GM21619 (cell line): Measurements from ENCODE around the gene CXCL8.
"Not testable (repeated sequence)": the region's sequence is repeated elsewhere in the genome, so short reads cannot be mapped to it uniquely, and the experiment has no call there.

Source experiments
- ATAC-seq: cut with Tn5 transposase; IDR thresholded peaks from one replicate; pipeline ENCODE4 v1.9.1; 2021; ENCODE audit not compliant: unreplicated experiment

Gene CXCL8

DNA sequence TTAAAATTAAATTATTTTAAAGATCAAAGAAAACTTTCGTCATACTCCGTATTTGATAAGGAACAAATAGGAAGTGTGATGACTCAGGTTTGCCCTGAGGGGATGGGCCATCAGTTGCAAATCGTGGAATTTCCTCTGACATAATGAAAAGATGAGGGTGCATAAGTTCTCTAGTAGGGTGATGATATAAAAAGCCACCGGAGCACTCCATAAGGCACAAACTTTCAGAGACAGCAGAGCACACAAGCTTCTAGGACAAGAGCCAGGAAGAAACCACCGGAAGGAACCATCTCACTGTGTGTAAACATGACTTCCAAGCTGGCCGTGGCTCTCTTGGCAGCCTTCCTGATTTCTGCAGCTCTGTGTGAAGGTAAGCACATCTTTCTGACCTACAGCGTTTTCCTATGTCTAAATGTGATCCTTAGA is at the start of gene CXCL8:
CXCL8 (plus strand) TSS at position 217 of the 426 bp plus-strand sequence; CDS start at position 307, 90 bp downstream.
- ATAC-seq = peak; percentile 41

DNA sequence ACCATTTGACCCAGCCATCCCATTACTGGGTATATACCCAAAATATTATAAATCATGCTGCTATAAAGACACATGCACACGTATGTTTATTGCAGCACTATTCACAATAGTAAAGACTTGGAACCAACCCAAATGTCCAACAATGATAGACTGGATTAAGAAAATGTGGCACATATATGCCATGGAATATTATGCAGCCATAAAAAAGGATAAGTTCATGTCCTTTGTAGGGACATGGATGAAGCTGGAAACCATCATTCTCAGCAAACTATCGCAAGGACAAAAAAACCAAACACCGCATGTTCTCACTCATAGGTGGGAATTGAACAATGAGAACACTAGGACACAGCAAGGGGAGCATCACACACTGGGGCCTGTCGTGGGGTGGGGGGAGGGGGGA is 49.2 kb upstream of the CXCL8 start:
- not testable (repeated sequence) for ATAC-seq

GRCh38 chr4:73691759-73692158 is 48.6 kb upstream of the CXCL8 start:
- no peak for ATAC-seq

- no peak for ATAC-seq
Observed at GRCh38 chr4:73692254-73692653, 48.1 kb upstream of the CXCL8 start.

DNA sequence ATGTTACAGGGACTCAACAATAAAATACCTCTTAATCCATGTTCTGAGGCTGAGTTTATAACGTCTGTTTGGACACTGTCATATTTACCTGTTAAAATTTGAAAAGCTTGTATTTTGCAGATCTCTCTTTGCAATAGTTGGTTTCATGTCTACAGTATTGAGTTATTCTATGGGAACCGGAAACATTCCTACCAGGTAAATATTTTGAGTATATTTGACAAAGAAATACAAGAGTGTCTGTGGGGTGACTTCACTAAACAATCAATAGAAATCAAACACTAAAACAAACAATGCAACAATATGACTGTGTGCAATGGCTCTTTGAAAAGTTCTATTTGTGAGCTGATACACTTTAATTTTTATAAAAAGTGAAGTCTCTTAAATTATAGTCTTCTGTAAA is 47.7 kb upstream of the CXCL8 start:
- no peak for ATAC-seq

DNA sequence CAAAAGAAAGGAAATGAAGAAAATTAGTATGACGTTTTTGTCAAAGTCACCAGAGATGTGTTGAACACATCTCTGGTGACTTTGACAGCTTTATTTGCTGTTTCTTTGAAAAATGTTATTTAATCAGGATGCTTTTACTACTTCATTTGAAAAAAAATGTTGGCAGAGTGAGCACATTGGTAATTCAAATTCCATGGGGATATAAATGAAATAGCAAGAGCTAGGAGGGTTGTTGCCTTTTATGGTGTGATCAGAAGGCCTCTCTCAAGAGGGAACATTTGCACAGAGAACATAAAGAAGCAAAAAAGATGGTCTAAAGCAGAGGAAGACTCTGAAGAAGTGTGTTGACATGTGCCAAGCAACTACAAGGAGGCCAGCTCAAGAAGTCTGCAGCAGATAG is 46.6 kb upstream of the CXCL8 start:
- ATAC-seq = no peak

GRCh38 chr4:73698217-73698616 is 42.2 kb upstream of the CXCL8 start:
- no peak for ATAC-seq

GRCh38 chr4:73701116-73701515 is 39.3 kb upstream of the CXCL8 start:
- ATAC-seq = no peak

GRCh38 chr4:73702796-73703287 is 37.5 kb upstream of the CXCL8 start:
- ATAC-seq = no peak

DNA sequence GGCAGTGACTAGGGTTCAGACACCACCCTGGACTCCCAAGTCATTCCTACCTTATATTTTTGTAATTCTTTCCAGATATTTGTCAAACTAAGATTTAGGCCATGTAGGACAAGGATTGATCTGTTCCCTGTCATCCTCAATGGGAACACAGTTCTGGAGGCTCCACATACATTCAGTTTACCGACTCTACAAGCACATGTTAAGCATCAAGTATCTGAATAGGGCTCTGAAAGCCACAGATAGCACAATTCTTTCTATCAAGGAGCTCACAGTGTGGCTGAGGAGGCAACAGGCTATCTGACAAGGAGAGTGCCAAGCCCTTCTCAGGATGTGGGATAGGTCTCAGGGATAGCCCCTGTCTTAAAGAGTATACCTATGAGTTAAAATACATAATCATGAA is 37.0 kb upstream of the CXCL8 start:
- ATAC-seq = no peak

DNA sequence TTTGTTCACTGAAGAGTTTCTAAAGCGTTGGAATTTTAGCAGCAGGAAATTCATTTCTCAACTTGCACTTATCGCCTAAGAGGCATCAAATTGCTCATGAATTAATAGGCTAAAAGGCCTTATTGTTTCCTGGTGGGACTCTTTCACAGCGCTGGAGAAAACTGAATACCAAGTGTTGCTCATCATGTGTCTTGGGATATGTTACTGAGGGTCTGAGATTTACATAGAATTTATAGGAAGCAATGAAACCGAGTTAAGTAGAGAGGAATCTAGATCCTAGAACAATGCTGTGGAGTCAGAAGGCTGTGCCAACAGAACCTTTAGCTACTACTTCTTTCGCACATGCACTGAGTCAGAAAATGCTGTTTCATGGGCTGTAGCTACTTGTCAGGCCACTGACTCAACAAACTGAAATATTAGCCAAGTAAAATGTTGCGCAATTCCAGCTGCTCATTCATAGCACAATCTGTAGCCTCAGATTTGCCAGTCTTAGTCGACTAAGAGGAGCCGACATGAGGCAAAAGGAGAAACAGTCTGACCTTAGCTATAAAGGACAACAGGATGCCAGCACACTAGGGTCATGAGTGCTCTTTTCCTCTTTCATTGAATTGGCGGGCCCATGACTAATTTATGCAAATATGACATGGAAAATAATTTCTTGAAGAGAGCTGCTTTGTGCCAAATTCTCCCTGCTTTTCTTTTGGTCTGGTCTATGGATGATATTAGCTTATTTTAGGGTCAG is 35.9 kb upstream of the CXCL8 start:
- ATAC-seq = peak; percentile 41

DNA sequence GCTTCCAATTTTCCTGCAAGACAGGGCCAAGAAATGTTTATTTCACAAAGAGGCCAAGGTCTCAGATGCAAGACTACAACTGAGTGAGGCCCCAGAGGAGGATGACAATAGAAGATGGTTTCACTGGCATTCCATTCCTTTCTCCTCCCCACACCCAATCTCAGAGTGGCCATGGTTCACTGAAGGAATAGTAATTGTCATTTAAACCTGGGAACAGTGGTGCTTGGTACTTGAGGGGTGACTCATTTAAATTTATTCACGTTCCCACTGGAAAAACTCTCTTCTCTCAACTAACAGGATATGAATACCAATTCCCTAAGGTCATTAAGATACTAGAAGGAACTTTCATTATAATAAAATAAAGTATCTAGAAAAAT is 35.3 kb upstream of the CXCL8 start:
- ATAC-seq = no peak

DNA sequence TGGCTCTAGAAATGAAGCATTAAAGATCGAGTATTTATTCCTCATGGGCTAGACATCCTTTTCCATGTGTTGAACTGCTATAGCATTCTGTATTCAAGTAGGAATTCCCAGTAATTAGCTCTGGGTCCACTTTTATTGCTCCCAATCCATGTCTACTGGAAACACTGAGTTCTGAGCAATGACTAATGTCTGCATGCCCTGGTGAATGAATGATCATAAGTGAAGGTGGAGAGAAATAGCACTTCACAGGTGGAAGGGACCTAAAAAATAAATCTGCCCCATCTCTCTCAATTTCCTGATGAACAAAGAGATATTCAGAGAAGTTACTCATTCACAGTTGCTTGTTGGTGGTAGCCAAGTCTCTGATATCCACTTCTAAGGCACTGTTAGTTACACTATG is 34.6 kb upstream of the CXCL8 start:
- ATAC-seq = no peak

DNA sequence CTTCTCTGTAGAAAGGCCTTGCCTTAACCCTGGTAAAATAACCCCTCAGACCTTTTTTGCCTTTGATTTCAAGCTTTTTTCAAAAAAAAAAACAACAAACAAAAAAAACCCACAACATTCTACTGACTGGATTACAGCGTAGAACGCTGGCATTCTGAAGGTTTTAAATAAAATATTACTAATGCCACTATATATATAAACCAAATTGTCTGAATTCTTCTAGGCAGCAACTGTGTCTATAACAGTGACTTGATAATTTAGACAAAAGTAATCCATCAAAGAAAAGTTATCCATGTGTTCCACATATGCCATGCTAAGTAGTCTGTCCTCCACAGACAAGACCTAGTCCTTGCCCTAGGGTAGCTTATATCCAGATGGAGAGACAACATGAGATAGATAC is 33.6 kb upstream of the CXCL8 start:
- ATAC-seq = no peak

DNA sequence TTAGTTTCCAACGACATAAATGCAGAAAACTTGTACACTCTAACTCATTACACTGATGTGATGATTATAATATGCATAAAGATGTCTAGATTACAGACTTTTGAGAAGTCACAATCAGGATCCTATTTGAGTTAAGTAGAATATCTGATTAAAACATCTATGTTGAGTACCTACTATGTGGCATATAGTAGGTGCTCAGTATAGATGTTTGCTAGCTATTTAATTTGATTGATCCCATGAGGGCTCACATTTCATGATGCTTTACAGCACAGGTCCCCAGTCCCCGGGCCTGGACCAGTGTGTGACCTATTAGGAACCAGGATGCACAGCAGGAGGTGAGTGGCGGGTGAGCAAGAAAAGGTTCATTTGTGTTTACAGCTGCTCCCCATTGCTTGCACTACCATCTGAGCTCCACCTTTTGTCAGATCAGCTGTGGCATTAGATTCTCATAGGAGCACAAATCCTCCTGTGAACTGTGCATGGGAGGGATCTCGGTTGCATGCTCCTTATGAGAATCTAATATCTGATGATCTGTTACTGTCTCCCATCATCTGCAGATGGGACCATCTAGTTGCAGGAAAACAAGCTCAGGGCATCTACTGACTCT is 33.0 kb upstream of the CXCL8 start:
- no peak for ATAC-seq

GRCh38 chr4:73707918-73708577 is 32.3 kb upstream of the CXCL8 start:
- ATAC-seq = peak; percentile 45

GRCh38 chr4:73709451-73710033 is 30.8 kb upstream of the CXCL8 start:
- no peak for ATAC-seq

DNA sequence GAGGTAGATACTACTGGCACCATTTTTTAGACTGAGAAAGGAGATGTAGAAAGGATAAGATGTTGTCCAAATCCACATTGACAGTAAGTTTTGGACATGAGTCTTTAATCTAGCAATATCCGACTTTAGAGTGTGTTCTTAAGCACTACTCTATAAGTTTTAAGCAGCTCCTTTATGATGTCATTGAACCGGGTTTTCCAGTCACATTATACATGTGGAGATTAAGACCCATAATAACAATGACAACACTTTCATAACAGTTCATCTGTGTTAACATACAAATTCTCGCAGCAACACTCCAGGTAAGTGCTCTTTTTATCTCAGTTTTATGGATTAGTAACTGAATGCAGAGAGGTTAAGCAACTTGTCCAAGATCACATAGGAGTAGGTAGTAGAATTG is 30.3 kb upstream of the CXCL8 start:
- ATAC-seq = no peak

DNA sequence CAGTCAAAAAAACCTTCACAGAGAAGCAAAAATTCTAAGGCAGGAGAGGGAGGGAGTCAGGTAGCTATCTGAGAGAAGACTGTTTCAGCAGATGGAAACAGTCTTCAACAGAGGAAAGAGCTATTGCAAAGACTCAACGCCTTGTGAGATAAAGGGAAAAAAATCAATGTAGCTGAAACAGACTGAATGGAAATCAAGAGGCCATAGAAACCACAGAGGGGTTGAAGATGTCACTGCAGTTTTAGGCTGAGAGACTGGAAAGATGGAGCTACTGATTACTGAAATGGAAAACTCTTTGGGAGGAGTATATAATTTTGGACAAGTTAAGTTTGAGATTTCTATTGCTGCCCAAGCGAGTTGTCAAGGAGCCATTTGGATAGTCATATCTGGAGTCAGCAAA is 28.4 kb upstream of the CXCL8 start:
- ATAC-seq = no peak

DNA sequence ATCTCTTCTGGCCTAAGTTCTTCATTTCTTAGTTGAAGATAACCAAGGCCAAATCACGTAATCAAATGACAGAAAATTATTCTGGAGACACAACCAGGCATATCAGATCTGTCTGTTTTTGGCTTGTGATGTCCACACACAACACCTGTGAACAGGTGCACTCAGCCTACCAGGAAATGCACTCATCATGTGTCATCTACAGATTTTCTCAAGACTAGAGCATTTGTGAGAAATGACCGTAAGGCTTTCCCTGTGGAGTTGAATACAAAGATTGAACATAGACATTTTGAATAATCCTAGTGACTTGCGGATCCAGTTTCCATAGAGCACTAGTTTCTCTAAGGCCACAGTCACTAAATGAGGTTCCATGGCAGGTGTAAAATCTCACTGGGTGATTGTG is 26.7 kb upstream of the CXCL8 start:
- no peak for ATAC-seq

DNA sequence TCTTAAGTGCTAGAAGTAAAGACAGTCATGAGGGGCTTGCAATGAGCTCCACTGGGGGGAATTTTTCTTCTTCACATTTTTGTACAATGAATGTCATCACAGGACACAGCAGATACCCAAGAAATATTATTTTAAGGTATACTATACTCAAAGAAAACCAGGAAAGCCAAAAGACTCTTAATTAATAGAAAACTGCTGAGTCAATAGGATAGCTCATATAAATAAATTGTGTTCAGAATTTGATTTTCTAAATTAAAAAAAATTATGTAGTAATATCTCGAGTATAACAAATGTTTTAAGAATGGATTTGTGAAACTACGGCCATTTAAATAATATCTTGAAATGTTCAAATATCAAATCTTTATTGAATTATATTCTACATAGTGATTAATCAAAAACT is 25.7 kb upstream of the CXCL8 start:
- ATAC-seq = no peak

DNA sequence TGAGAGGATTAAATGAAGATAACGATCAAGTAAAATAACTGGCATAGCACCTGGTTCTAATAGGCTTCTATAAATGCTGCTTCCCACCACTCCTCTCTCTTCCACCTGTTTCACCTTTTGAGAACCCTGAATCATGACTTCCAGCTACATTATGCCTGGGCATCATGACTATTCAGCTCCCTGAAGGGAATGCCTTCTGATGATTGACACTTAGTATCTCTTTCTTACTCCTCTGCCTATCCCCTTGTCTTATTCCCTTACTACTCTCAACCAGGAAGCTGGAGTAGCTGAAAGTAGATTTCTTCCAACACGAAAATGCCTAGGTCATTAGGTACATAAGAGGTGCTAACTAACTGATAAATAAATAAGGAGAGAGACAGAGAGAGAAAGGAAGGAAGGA is 24.7 kb upstream of the CXCL8 start:
- ATAC-seq = no peak
